HAP-1 (cell line): Measurements from ENCODE around the gene GPR161.

Experiments
- DNase-seq, 2 experiments: peaks; one replicate each; pipeline ENCODE4 v3.0.0-alpha.2; 2016 to 2020; ENCODE audit warnings: low spot score in 2 of 2
- H3K27me3 ChIP-seq: fragments of 250-450 bp; sonication (Bioruptor Pico); 2 replicates; pipeline ENCODE4 v1.5.1; 2020; ENCODE audit warnings: low read depth, mild to moderate bottlenecking, moderate library complexity
- H3K36me3 ChIP-seq: fragments of 250-450 bp; sonication (Bioruptor Pico); replicated peaks from 2 replicates; pipeline ENCODE4 v1.5.1; 2020; ENCODE audit warnings: mild to moderate bottlenecking
- H3K4me1 ChIP-seq: fragments of 250-450 bp; sonication (Bioruptor Pico); 2 replicates; pipeline ENCODE4 v1.5.1; 2020; ENCODE audit warnings: mild to moderate bottlenecking
- H3K4me3 ChIP-seq: fragments of 250-450 bp; sonication (Bioruptor Pico); 2 replicates; pipeline ENCODE4 v1.5.1; 2020; ENCODE audit warnings: mild to moderate bottlenecking, moderate library complexity
- H3K9me3 ChIP-seq: fragments of 250-450 bp; sonication (Bioruptor Pico); 2 replicates; pipeline ENCODE4 v1.5.1; 2020; ENCODE audit warnings: mild to moderate bottlenecking, moderate library complexity
- in situ Hi-C: fragments of 300-500 bp; cut with MboI; formaldehyde crosslinking; loops from 3 replicates; pipeline ENCODE4 v1.14.3; 2020; ENCODE audit warnings: low sequenced_read_pairs, inconsistent platforms, mixed read lengths

Gene GPR161

DNA sequence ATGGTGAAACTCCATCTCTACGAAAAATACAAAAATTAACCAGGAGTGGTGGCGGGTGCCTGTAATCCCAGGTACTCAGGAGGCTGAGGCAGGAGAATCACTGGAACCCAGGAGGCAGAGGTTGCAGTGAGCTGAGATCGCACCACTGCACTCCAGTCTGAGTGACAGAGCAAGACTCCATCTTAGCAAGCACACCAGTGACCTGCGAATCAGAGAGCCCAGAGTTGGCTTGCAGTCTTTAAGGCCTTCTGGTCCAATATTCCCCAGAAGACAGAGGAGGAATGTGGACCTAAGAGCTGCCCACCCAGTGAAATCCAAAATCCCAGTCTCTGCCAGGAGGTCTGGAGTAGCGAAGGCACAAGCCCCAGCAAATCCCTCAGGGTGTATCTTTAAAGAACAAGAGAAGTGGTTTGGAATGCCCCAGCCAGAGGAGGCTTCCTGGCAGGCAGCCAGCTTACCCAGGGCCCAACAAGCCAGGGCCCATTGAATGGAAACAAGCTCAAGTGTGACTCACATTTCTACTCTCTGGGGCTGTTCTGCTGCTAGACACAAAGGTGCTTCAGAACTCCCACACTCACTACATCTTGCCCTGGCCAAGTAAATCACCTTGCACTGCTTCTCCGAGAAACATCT lies 23.9 kb downstream of the GPR161 start:
- H3K9me3 ChIP-seq, result no peaks in the 10 kb centered on the region
- no peaks in the 10 kb centered on the region for H3K27me3 ChIP-seq
- H3K4me1 ChIP-seq, result no peaks in the 10 kb centered on the region
- peak; percentile 53 to 81 for DNase-seq
- H3K36me3 ChIP-seq, result no peaks in the 10 kb centered on the region
- in situ Hi-C loops, result no loop called here
- no peak overlapping the region for H3K4me3 ChIP-seq

DNA sequence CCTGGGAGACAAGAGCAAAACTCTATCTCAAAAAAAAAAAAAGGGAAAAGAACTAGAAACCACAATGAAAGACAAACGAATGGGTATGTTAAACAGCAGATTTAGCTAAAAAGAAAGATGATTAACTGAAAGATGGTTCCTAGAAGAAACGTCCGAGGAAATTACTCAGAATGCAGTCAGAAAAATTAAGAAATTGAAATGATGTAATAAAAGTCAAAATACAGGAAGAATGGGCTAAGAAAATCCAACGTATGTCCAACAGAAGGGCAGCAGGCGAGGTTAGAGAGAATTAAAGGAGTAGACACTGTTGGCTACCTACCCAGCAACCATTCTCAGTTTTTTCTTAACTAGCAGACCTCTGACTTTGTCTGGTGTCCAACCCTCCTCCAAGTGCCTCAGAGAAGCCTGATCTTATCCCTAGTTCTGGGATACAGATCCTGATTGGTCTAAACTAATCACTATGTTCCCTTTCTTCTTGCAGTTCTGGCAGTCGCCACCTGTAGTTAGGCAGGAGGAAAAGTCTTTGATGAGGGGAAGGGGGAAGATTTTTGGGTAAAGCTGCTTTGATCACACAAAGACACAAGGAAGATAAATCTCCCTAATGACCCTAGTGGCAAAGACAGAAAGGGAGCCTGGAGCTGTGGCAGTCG lies 25.7 kb downstream of the GPR161 start:
- H3K36me3 ChIP-seq, result no peaks in the 10 kb centered on the region
- H3K4me3 ChIP-seq, result no peak overlapping the region
- H3K9me3 ChIP-seq, result no peaks in the 10 kb centered on the region
- DNase-seq, result no peak
- no peaks in the 10 kb centered on the region for H3K4me1 ChIP-seq
- in situ Hi-C loops, result no loop called here
- no peaks in the 10 kb centered on the region for H3K27me3 ChIP-seq

DNA sequence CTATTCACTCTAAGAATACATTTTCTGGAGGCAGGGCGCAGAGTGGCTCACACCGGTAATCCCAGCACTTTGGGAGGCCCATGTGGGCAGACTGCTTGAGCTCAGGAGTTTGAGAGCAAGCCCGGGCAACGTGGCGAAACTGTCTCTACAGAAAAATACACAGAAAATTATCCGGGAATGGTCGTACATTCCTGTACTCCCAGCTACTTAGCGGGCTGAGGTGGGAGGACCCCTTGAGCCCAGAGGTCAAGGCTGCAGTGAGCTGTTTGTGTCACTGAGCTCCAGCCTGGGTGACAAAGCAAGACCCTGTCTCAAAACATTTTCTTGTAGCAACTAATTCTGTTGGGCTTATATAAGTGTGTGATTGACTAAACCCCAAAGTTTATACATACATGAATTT lies 30.5 kb downstream of the GPR161 start:
- in situ Hi-C loops, result no loop called here
- H3K9me3 ChIP-seq, result no peaks in the 10 kb centered on the region
- DNase-seq, result no peak
- H3K36me3 ChIP-seq, result no peaks in the 10 kb centered on the region
- H3K4me3 ChIP-seq, result no peak overlapping the region
- H3K4me1 ChIP-seq, result no peaks in the 10 kb centered on the region
- H3K27me3 ChIP-seq, result no peaks in the 10 kb centered on the region

DNA sequence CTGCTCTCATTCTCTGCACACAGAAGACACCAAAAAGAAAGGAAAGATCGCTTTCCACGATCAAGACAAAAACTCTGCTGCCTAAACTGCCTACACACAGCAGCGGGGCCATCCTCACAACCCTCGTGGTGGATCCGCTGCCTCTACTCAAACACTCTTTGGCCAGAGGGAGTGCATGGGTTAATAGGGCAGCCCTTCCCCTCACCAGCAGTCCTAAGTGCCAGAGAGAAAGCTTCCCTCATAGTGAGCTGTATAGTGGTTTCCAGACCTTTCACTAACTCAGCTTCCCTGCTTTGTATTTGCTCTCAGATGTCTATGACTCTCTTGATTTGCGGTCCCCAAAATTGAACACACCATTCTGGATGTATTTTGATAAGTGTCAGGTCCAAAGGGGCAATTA lies 30.9 kb downstream of the GPR161 start:
- in situ Hi-C loops, result no loop called here
- Histone ChIP-seq H3K4me3 (no peak overlapping the region), H3K4me1 (no peaks in the 10 kb centered on the region), H3K9me3 (no peaks in the 10 kb centered on the region), H3K27me3 (no peaks in the 10 kb centered on the region), H3K36me3 (no peaks in the 10 kb centered on the region)
- no peak for DNase-seq

DNA sequence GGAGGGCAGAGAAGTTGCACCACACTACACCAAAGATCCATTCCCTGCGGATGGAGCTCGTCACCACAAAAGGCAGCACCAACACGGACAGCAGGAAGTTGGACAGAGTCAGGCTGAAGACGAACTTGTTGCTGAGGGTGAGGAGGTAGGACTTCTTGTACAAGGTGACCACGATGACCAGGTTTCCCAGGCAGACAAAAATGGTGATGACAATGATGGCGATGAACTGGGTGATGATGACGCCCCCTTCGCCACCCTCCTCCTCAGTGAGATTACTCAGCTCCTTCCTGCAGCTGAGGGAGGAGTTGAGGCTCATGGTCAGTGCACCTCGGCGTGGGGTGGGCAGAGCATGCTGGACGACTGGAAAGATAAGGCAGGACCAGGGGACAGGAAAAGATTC lies 32.2 kb downstream of the GPR161 start:
- Histone ChIP-seq H3K27me3 (no peaks in the 10 kb centered on the region), H3K4me1 (no peaks in the 10 kb centered on the region), H3K36me3 (0 out of 2 replicates have a peak, but pooled peaks cover 2% of the 10 kb centered on the region), H3K9me3 (no peaks in the 10 kb centered on the region), H3K4me3 (no peak overlapping the region)
- no peak for DNase-seq
- in situ Hi-C loops, result no loop called here

DNA sequence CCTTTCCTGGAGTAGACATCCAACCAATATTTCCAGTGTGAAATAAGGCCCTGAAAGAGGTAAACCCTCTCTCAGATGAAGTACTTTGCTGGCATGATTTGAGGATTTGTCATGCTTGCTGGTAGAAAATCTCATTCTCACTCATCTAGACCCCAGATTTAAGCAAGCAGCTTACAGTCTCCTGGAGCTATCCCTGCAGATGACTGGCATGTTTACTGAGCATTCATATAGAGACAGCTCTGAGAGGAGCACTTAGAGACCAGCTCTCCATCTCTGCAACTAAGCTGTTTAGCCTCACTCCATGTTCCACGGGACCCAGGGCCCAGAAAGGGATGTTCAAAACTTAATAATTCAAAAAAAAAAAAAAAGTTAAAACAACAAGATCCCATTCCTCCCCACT lies 34.2 kb downstream of the GPR161 start:
- DNase-seq, result no peak
- Histone ChIP-seq H3K4me1 (no peaks in the 10 kb centered on the region), H3K36me3 (0 out of 2 replicates have a peak, but pooled peaks cover 2% of the 10 kb centered on the region), H3K4me3 (no peak overlapping the region), H3K9me3 (no peaks in the 10 kb centered on the region), H3K27me3 (no peaks in the 10 kb centered on the region)
- in situ Hi-C loops, result no loop called here

DNA sequence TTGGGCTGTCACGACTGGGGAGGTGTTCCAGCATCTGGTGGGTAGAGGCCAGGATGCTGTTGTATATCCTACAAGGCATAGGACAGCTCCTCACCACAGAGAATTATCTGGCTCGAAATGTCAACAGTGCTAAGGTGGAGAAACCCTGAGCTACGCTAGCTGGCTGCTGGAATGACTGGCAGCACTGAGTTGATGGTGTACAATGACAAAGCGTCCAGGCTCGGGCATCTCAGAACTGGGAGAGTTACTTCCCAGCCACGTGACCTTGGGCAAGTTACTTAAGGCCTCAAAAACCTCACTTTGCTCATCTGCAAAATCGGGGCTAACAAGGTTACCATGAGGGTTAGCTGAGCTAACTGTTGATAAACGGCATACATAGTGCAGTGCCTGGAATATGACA lies 35.4 kb downstream of the GPR161 start:
- Histone ChIP-seq H3K9me3 (no peaks in the 10 kb centered on the region), H3K27me3 (no peaks in the 10 kb centered on the region), H3K4me1 (no peaks in the 10 kb centered on the region), H3K4me3 (no peak overlapping the region), H3K36me3 (0 out of 2 replicates have a peak, but pooled peaks cover 2% of the 10 kb centered on the region)
- DNase-seq, result no peak
- in situ Hi-C loops, result no loop called here

DNA sequence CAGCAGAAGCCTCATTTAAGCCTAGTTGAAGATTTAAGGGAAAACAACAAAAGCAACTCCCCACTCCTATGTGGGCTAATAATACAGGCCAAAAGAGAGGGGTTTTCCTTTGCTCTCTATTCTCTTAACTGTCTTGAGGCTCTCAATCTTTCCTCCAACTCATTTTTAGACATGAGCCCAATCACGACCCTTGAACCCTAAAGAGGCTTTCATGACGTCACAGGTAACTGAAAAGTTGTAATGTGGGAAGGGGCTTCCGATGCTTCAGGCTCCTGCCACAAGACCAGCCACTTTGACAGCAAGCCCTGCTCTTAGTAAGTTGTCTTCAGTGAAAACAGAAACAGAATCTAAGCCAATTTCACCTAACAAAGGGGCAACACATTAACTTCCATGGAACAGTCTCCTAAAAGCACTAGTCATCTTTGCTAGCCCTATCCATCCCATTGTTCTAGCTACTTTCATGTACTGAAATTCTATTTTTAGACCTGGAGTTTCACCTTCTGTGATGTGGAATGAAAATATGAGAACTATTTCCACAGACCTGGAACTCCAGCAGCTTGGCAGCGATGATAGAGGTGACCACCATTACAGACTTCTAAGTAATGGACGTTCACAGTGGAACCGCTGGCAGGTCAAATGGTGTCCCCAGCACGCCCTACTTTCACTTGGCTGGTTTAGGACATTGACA lies 36.3 kb downstream of the GPR161 start:
- H3K4me1 ChIP-seq, result no peaks in the 10 kb centered on the region
- no peaks in the 10 kb centered on the region for H3K27me3 ChIP-seq
- H3K4me3 ChIP-seq, result no peak overlapping the region
- 0 out of 2 replicates have a peak, but pooled peaks cover 2% of the 10 kb centered on the region for H3K36me3 ChIP-seq
- in situ Hi-C loops, result no loop called here
- H3K9me3 ChIP-seq, result no peaks in the 10 kb centered on the region
- no peak for DNase-seq

DNA sequence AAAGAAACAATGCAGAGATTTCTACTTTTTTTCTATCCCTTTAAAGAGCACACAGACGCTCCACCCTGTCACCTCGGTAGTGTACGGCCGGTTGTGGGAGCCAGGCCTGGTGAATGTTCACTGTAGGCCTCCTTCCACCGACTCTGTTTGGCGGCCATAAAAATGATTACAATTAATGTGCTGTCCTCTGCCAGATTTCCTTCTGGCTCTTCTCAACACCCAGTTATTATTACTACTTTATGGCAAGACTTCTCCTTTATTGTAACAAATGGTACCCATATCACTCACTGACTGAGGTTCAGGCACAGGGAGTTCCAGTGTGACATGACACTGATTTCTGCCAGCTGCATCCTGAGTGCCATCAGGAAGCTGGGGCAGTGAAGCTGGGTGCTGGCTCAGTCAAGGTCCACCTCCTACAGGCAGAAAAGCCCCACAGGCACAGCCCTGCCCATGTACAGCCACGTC lies 37.4 kb downstream of the GPR161 start:
- no peaks in the 10 kb centered on the region for H3K27me3 ChIP-seq
- no peaks in the 10 kb centered on the region for H3K4me1 ChIP-seq
- no peak for DNase-seq
- in situ Hi-C loops, result no loop called here
- 0 out of 2 replicates have a peak, but pooled peaks cover 2% of the 10 kb centered on the region for H3K36me3 ChIP-seq
- no peaks in the 10 kb centered on the region for H3K9me3 ChIP-seq
- H3K4me3 ChIP-seq, result no peak overlapping the region

DNA sequence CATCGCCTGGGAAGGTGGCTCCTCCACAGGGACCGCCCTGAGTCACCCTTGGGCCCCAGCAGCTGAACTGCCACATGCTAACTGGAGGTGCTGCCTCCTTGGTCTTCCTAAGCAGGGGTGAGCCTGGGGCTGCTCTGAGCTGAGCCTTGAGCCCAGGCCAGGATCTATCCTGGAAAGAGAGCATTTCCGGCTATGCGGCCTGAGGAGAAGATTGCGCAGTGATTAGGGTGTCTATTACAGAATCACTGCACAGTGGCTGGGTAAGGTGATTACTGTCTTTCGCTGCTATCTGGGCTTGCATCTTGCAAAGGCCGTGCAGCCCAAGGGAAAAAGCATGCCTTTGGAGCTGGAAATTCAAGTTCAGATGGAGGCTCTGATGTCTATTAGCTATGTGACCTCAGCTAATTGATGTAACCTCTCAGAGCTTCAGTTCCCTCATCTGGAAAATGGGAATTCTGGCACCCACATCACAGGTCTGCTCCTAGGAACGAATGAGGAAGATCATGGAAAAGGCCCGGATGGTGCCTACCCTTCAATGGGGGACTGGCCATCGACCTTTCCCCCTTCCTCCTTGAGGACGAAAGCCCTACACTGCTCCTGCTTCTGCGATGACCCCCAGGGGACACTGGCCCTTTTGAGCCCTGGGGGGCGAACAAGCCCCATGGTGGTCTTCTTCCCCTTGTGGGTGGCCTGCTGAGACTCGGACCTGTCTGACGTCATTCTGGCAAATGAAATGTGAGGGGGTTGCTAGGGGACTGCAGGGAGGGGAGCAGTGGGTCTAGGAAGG lies 38.0 kb downstream of the GPR161 start:
- H3K9me3 ChIP-seq, result no peaks in the 10 kb centered on the region
- DNase-seq, result no peak
- no peaks in the 10 kb centered on the region for H3K4me1 ChIP-seq
- no peaks in the 10 kb centered on the region for H3K27me3 ChIP-seq
- no peak overlapping the region for H3K4me3 ChIP-seq
- 0 out of 2 replicates have a peak, but pooled peaks cover 2% of the 10 kb centered on the region for H3K36me3 ChIP-seq
- in situ Hi-C loops, result no loop called here

DNA sequence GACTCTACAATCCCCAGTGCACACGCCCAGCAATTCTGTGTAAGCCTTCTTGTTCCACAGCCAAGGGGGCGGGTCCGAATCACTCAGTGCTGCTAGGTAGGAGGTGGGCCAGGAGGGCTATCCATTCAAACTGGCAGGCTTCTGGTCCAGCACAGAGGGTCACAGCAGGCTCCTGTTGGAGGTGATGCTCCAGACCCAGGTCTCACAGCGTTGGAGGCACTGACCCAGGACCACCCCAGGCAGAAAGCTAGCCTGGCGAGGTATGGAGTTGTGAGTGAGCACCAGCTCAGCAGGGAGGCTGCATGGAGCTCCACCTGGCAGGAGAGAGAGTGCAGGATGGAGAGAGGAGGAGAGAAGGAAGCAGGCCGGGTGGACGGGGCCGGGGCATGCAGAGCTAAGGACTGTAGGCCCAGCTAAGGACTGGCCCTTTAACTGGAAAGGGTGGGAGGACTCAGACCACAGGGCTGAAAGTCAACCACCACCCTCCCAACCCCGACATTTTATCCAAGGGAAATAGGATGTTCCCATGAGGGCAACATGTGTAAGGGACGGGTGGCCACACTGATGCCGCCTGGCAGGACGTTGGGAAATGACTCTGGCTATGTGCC lies 38.7 kb downstream of the GPR161 start:
- H3K4me3 ChIP-seq, result no peak overlapping the region
- H3K27me3 ChIP-seq, result no peaks in the 10 kb centered on the region
- no peak for DNase-seq
- H3K4me1 ChIP-seq, result no peaks in the 10 kb centered on the region
- H3K36me3 ChIP-seq, result 0 out of 2 replicates have a peak, but pooled peaks cover 2% of the 10 kb centered on the region
- no peaks in the 10 kb centered on the region for H3K9me3 ChIP-seq
- in situ Hi-C loops, result no loop called here

DNA sequence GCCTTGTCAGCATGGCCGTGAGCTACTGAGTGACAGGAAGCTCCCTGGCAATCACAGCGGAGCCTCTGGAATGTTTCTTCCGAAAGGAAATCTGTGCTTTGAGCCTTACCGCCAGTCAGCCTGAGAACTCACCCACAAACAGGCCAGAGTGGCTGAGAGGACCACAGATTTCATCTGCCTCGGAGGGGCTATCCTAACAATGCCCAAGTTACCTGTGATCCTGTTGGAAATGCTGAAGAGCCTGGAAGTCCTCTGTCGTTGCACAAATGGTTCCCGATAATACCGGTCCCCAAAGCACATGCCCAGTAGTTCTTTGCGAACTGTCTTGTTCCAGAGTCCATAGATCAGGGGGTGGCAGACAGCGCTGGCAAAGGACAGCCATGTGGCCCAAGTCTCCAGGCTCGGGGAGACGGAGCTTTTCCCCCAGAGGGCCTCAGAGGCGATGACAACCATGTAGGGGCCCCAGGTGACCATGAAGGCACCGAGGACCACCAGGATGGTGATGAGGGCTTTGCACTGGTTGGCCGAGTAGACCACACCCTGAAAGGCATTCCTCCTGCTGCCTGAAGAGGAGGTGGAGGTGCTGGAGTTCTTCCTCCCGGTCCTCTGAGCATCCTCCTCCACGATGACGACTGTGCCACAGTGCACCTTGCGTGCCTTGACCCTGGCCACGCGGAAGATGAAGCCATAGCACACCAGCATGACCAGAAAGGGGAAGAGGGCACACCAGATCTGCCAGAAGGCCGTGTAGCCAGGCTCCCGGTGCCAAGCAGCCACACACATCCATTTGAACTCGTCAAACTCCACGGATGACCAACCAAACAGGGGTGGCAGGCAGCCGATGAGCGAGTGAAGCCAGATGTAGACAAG lies 40.2 kb downstream of the GPR161 start:
- in situ Hi-C loops, result no loop called here
- Histone ChIP-seq H3K27me3 (no peaks in the 10 kb centered on the region), H3K4me1 (no peaks in the 10 kb centered on the region), H3K4me3 (no peak overlapping the region), H3K36me3 (0 out of 2 replicates have a peak, but pooled peaks cover 2% of the 10 kb centered on the region), H3K9me3 (no peaks in the 10 kb centered on the region)
- no peak for DNase-seq
